ENCODE results near the gene BBX. TPM values are rescaled to one million over a fixed set of nuclear protein-coding genes. Genes with fewer than 3 reads are reported as not detected.

Gene BBX
- polyA plus RNA-seq, 6 donors from 2014 or later, result 124 to 158 (median 139) TPM

GRCh38 chr3:107627962-107628542 lies 105.3 kb downstream of the BBX start:
- Mint-ChIP-seq H3K27ac (no peak overlapping the region), H3K9me3 (no peaks in the 10 kb centered on the region)

GRCh38 chr3:107629566-107629965 lies 106.8 kb downstream of the BBX start:
- ATAC-seq (ENCODE audit: low read depth in 2 of 2), result no peak
- H3K4me1 Mint-ChIP-seq, result peaks cover 35 to 50% (median 49%) of the 10 kb centered on the region in 3 donors

More at GRCh38 chr3:107627962-107628542, 105.3 kb downstream of the BBX start:
- Mint-ChIP-seq H3K4me3 (no peak overlapping the region), H3K27me3 (no peaks in the 10 kb centered on the region), H3K4me1 (peaks cover 31 to 50% (median 43%) of the 10 kb centered on the region in 3 donors), H3K36me3 (no peaks in the 10 kb centered on the region)
- ATAC-seq (ENCODE audit: low read depth in 2 of 2) (no peak), DNase-seq (no peak)

GRCh38 chr3:107630779-107631178 lies 108.0 kb downstream of the BBX start:
- Mint-ChIP-seq H3K27ac (peak overlapping the region in 4 of 6 donors; percentile 2 to 34 (median 30)), H3K4me1 (peaks cover 35 to 49% (median 45%) of the 10 kb centered on the region in 3 donors), H3K4me3 (no peak overlapping the region), H3K36me3 (no peaks in the 10 kb centered on the region), H3K27me3 (no peaks in the 10 kb centered on the region), H3K9me3 (no peaks in the 10 kb centered on the region)
- DNase-seq, result no peak
- ATAC-seq (ENCODE audit: low read depth in 2 of 2), result no peak

More at GRCh38 chr3:107629566-107629965, 106.8 kb downstream of the BBX start:
- no peak overlapping the region for H3K4me3 Mint-ChIP-seq
- H3K27me3 Mint-ChIP-seq, result no peaks in the 10 kb centered on the region
- DNase-seq, result no peak
- no peaks in the 10 kb centered on the region for H3K36me3 Mint-ChIP-seq
- H3K27ac Mint-ChIP-seq, result no peak overlapping the region
- H3K9me3 Mint-ChIP-seq, result no peaks in the 10 kb centered on the region

- Mint-ChIP-seq H3K36me3 (no peaks in the 10 kb centered on the region), H3K27me3 (no peaks in the 10 kb centered on the region), H3K4me1 (peaks cover 28 to 35% (median 32%) of the 10 kb centered on the region in 3 donors), H3K4me3 (peak overlapping the region in 1 of 8 donors; percentile 45), H3K27ac (no peak overlapping the region), H3K9me3 (no peaks in the 10 kb centered on the region)
- DNase-seq (no peak), ATAC-seq (ENCODE audit: low read depth in 2 of 2) (no peak)
Observed at GRCh38 chr3:107632576-107632975, 109.8 kb downstream of the BBX start.

- Mint-ChIP-seq H3K27me3 (no peaks in the 10 kb centered on the region), H3K4me3 (peak overlapping the region in 4 of 8 donors; percentile 0 to 54 (median 29)), H3K36me3 (no peaks in the 10 kb centered on the region), H3K4me1 (peaks cover 31 to 44% (median 36%) of the 10 kb centered on the region in 3 donors), H3K27ac (peak overlapping the region; percentile 2 to 67 (median 24)), H3K9me3 (no peaks in the 10 kb centered on the region)
- ATAC-seq (ENCODE audit: low read depth in 2 of 2) (peak; percentile 88 to 93), DNase-seq (peak; percentile 28)
Observed at GRCh38 chr3:107633327-107634098, 110.8 kb downstream of the BBX start.

GRCh38 chr3:107634099-107634489 lies 111.3 kb downstream of the BBX start:
- Mint-ChIP-seq H3K27ac (peak overlapping the region in 4 of 6 donors; percentile 2 to 67 (median 34)), H3K9me3 (no peaks in the 10 kb centered on the region), H3K4me3 (peak overlapping the region in 1 of 8 donors; percentile 32), H3K27me3 (no peaks in the 10 kb centered on the region), H3K4me1 (peaks cover 32 to 44% (median 35%) of the 10 kb centered on the region in 3 donors), H3K36me3 (no peaks in the 10 kb centered on the region)
- ATAC-seq (ENCODE audit: low read depth in 2 of 2), result no peak
- DNase-seq, result no peak

- no peak for ATAC-seq (ENCODE audit: low read depth in 2 of 2)
- H3K9me3 Mint-ChIP-seq, result no peaks in the 10 kb centered on the region
- no peak for DNase-seq
- peak overlapping the region in 2 of 6 donors; percentile 11 to 69 for H3K27ac Mint-ChIP-seq
- H3K27me3 Mint-ChIP-seq, result no peaks in the 10 kb centered on the region
- H3K36me3 Mint-ChIP-seq, result no peaks in the 10 kb centered on the region
- H3K4me1 Mint-ChIP-seq, result peaks cover 20 to 42% (median 21%) of the 10 kb centered on the region in 3 donors
- H3K4me3 Mint-ChIP-seq, result peak overlapping the region in 1 of 8 donors; percentile 24
Observed at GRCh38 chr3:107637416-107638183, 114.8 kb downstream of the BBX start.

- Mint-ChIP-seq H3K9me3 (no peaks in the 10 kb centered on the region), H3K4me3 (no peak overlapping the region), H3K4me1 (peaks cover 21 to 42% (median 22%) of the 10 kb centered on the region in 3 donors), H3K27me3 (no peaks in the 10 kb centered on the region), H3K27ac (peak overlapping the region in 2 of 6 donors; percentile 24 to 30), H3K36me3 (no peaks in the 10 kb centered on the region)
- no peak for ATAC-seq (ENCODE audit: low read depth in 2 of 2)
- DNase-seq, result no peak
Observed at GRCh38 chr3:107641572-107642307, 119.0 kb downstream of the BBX start.

GRCh38 chr3:107643038-107643883 lies 120.5 kb downstream of the BBX start:
- peaks cover 23 to 41% (median 23%) of the 10 kb centered on the region in 3 donors for H3K4me1 Mint-ChIP-seq
- no peaks in the 10 kb centered on the region for H3K27me3 Mint-ChIP-seq
- H3K27ac Mint-ChIP-seq, result peak overlapping the region in 4 of 6 donors; percentile 22 to 75 (median 57)
- ATAC-seq (ENCODE audit: low read depth in 2 of 2), result peak in 1 of 2 donors; percentile 25
- no peak for DNase-seq
- H3K4me3 Mint-ChIP-seq, result peak overlapping the region in 1 of 8 donors; percentile 3
- peaks cover 0 to 12% of the 10 kb centered on the region in 2 donors for H3K36me3 Mint-ChIP-seq
- H3K9me3 Mint-ChIP-seq, result no peaks in the 10 kb centered on the region

GRCh38 chr3:107644631-107645030 lies 121.9 kb downstream of the BBX start:
- H3K36me3 Mint-ChIP-seq, result peaks cover 12 to 22% of the 10 kb centered on the region in 2 donors
- H3K9me3 Mint-ChIP-seq, result no peaks in the 10 kb centered on the region
- no peaks in the 10 kb centered on the region for H3K27me3 Mint-ChIP-seq
- DNase-seq (no peak), ATAC-seq (ENCODE audit: low read depth in 2 of 2) (no peak)
- H3K4me3 Mint-ChIP-seq, result no peak overlapping the region
- H3K4me1 Mint-ChIP-seq, result peaks cover 29 to 45% (median 33%) of the 10 kb centered on the region in 3 donors
- H3K27ac Mint-ChIP-seq, result no peak overlapping the region

- Mint-ChIP-seq H3K4me3 (no peak overlapping the region), H3K27ac (peak overlapping the region in 3 of 6 donors; percentile 12 to 63 (median 22)), H3K9me3 (no peaks in the 10 kb centered on the region), H3K36me3 (peaks cover 12 to 22% of the 10 kb centered on the region in 2 donors), H3K27me3 (no peaks in the 10 kb centered on the region), H3K4me1 (peaks cover 24 to 41% (median 36%) of the 10 kb centered on the region in 3 donors)
- no peak for DNase-seq
- peak; percentile 47 to 48 for ATAC-seq (ENCODE audit: low read depth in 2 of 2)
Observed at GRCh38 chr3:107650788-107651187, 128.0 kb downstream of the BBX start.

- peaks cover 26 to 44% (median 36%) of the 10 kb centered on the region in 3 donors for H3K4me1 Mint-ChIP-seq
- ATAC-seq (ENCODE audit: low read depth in 2 of 2) (peak in 1 of 2 donors; percentile 33), DNase-seq (no peak)
- H3K9me3 Mint-ChIP-seq, result no peaks in the 10 kb centered on the region
- H3K4me3 Mint-ChIP-seq, result no peak overlapping the region
- H3K36me3 Mint-ChIP-seq, result peaks cover 12 to 22% of the 10 kb centered on the region in 2 donors
- no peaks in the 10 kb centered on the region for H3K27me3 Mint-ChIP-seq
- H3K27ac Mint-ChIP-seq, result peak overlapping the region in 5 of 6 donors; percentile 4 to 92 (median 66)
Observed at GRCh38 chr3:107651782-107652181, 129.0 kb downstream of the BBX start.

Measured in naive B cell (primary cell).